ENCODE measurements around the gene BPIFB1. TPM values are rescaled to one million over a fixed set of nuclear protein-coding genes. Genes with fewer than 3 reads are reported as not detected.

The BPIFB1 gene
- total RNA-seq, 1 donor from 2014 or later = not detected

GRCh38 chr20:33277471-33278441, 5.3 kb upstream of the BPIFB1 start:
- H3K9me3 Mint-ChIP-seq = no peaks in the 10 kb centered on the region
- H3K27me3 Mint-ChIP-seq (ENCODE audit: insufficient read depth) = peaks cover 7% of the 10 kb centered on the region
- intact Hi-C loops (cut with micrococcal nuclease) = no loop called here
- peaks cover 5% of the 10 kb centered on the region for H3K4me1 Mint-ChIP-seq (ENCODE audit: low read depth)
- no peak for DNase-seq (ENCODE audit: low spot score)
- H3K27ac Mint-ChIP-seq = no peak overlapping the region
- no peaks in the 10 kb centered on the region for H3K36me3 Mint-ChIP-seq (ENCODE audit: low read depth)
- no peak overlapping the region for H3K4me3 Mint-ChIP-seq

- Mint-ChIP-seq H3K27ac (no peak overlapping the region), H3K9me3 (no peaks in the 10 kb centered on the region), H3K36me3 (ENCODE audit: low read depth) (no peaks in the 10 kb centered on the region), H3K4me1 (ENCODE audit: low read depth) (peaks cover under 1% of the 10 kb centered on the region), H3K27me3 (ENCODE audit: insufficient read depth) (peaks cover 9% of the 10 kb centered on the region), H3K4me3 (no peak overlapping the region)
- intact Hi-C loops (cut with micrococcal nuclease) = no loop called here
- no peak for DNase-seq (ENCODE audit: low spot score)
Observed at GRCh38 chr20:33278700-33279099, 4.3 kb upstream of the BPIFB1 start.

- Mint-ChIP-seq H3K27ac (no peak overlapping the region), H3K9me3 (no peaks in the 10 kb centered on the region), H3K36me3 (ENCODE audit: low read depth) (no peaks in the 10 kb centered on the region), H3K4me1 (ENCODE audit: low read depth) (no peaks in the 10 kb centered on the region), H3K4me3 (no peak overlapping the region), H3K27me3 (ENCODE audit: insufficient read depth) (peaks cover 9% of the 10 kb centered on the region)
- intact Hi-C loops (cut with micrococcal nuclease) = no loop called here
- DNase-seq (ENCODE audit: low spot score) = no peak
Observed at GRCh38 chr20:33279261-33279910, 3.6 kb upstream of the BPIFB1 start.

- H3K4me1 Mint-ChIP-seq (ENCODE audit: low read depth) = no peaks in the 10 kb centered on the region
- H3K27me3 Mint-ChIP-seq (ENCODE audit: insufficient read depth) = peaks cover 13% of the 10 kb centered on the region
- intact Hi-C loops (cut with micrococcal nuclease) = no loop called here
- H3K27ac Mint-ChIP-seq = no peak overlapping the region
- no peak for DNase-seq (ENCODE audit: low spot score)
- H3K9me3 Mint-ChIP-seq = no peaks in the 10 kb centered on the region
- no peak overlapping the region for H3K4me3 Mint-ChIP-seq
- no peaks in the 10 kb centered on the region for H3K36me3 Mint-ChIP-seq (ENCODE audit: low read depth)
Observed at GRCh38 chr20:33280000-33280680, 2.9 kb upstream of the BPIFB1 start.

- H3K4me3 Mint-ChIP-seq = no peak overlapping the region
- DNase-seq (ENCODE audit: low spot score) = no peak
- H3K27ac Mint-ChIP-seq = no peak overlapping the region
- H3K36me3 Mint-ChIP-seq (ENCODE audit: low read depth) = no peaks in the 10 kb centered on the region
- H3K4me1 Mint-ChIP-seq (ENCODE audit: low read depth) = no peaks in the 10 kb centered on the region
- intact Hi-C loops (cut with micrococcal nuclease) = no loop called here
- H3K9me3 Mint-ChIP-seq = no peaks in the 10 kb centered on the region
- H3K27me3 Mint-ChIP-seq (ENCODE audit: insufficient read depth) = peaks cover 13% of the 10 kb centered on the region
Observed at GRCh38 chr20:33280775-33281174, 2.2 kb upstream of the BPIFB1 start.

- Mint-ChIP-seq H3K9me3 (no peaks in the 10 kb centered on the region), H3K4me3 (no peak overlapping the region), H3K4me1 (ENCODE audit: low read depth) (no peaks in the 10 kb centered on the region), H3K27ac (no peak overlapping the region), H3K27me3 (ENCODE audit: insufficient read depth) (peaks cover 9% of the 10 kb centered on the region), H3K36me3 (ENCODE audit: low read depth) (no peaks in the 10 kb centered on the region)
- intact Hi-C loops (cut with micrococcal nuclease) = no loop called here
- no peak for DNase-seq (ENCODE audit: low spot score)
Observed at GRCh38 chr20:33281550-33282146, 1.4 kb upstream of the BPIFB1 start.

- H3K4me1 Mint-ChIP-seq (ENCODE audit: low read depth) = no peaks in the 10 kb centered on the region
- intact Hi-C loops (cut with micrococcal nuclease) = no loop called here
- no peaks in the 10 kb centered on the region for H3K9me3 Mint-ChIP-seq
- H3K4me3 Mint-ChIP-seq = no peak overlapping the region
- no peak overlapping the region for H3K27ac Mint-ChIP-seq
- no peak for DNase-seq (ENCODE audit: low spot score)
- peaks cover 9% of the 10 kb centered on the region for H3K27me3 Mint-ChIP-seq (ENCODE audit: insufficient read depth)
- H3K36me3 Mint-ChIP-seq (ENCODE audit: low read depth) = no peaks in the 10 kb centered on the region
Observed at GRCh38 chr20:33282196-33282934, 649 bp upstream of the BPIFB1 start.

- Mint-ChIP-seq H3K27me3 (ENCODE audit: insufficient read depth) (peaks cover 6% of the 10 kb centered on the region), H3K4me1 (ENCODE audit: low read depth) (no peaks in the 10 kb centered on the region), H3K4me3 (no peak overlapping the region), H3K9me3 (no peaks in the 10 kb centered on the region), H3K27ac (no peak overlapping the region), H3K36me3 (ENCODE audit: low read depth) (no peaks in the 10 kb centered on the region)
- no peak for DNase-seq (ENCODE audit: low spot score)
- intact Hi-C loops (cut with micrococcal nuclease) = no loop called here
Observed at GRCh38 chr20:33284284-33284683, 1.3 kb downstream of the BPIFB1 start.

- no peak for DNase-seq (ENCODE audit: low spot score)
- Mint-ChIP-seq H3K4me1 (ENCODE audit: low read depth) (no peaks in the 10 kb centered on the region), H3K27ac (no peak overlapping the region), H3K4me3 (no peak overlapping the region), H3K9me3 (no peaks in the 10 kb centered on the region), H3K36me3 (ENCODE audit: low read depth) (no peaks in the 10 kb centered on the region), H3K27me3 (ENCODE audit: insufficient read depth) (peaks cover 6% of the 10 kb centered on the region)
- intact Hi-C loops (cut with micrococcal nuclease) = no loop called here
Observed at GRCh38 chr20:33284937-33285336, 1.9 kb downstream of the BPIFB1 start.

GRCh38 chr20:33285861-33286495, 3.0 kb downstream of the BPIFB1 start:
- Mint-ChIP-seq H3K4me3 (no peak overlapping the region), H3K27me3 (ENCODE audit: insufficient read depth) (peaks cover 10% of the 10 kb centered on the region), H3K36me3 (ENCODE audit: low read depth) (no peaks in the 10 kb centered on the region), H3K4me1 (ENCODE audit: low read depth) (no peaks in the 10 kb centered on the region), H3K9me3 (no peaks in the 10 kb centered on the region), H3K27ac (no peak overlapping the region)
- intact Hi-C loops (cut with micrococcal nuclease) = no loop called here
- no peak for DNase-seq (ENCODE audit: low spot score)

GRCh38 chr20:33287884-33288283, 4.9 kb downstream of the BPIFB1 start:
- Mint-ChIP-seq H3K4me1 (ENCODE audit: low read depth) (no peaks in the 10 kb centered on the region), H3K27me3 (ENCODE audit: insufficient read depth) (peaks cover 15% of the 10 kb centered on the region), H3K36me3 (ENCODE audit: low read depth) (no peaks in the 10 kb centered on the region), H3K27ac (no peak overlapping the region), H3K9me3 (no peaks in the 10 kb centered on the region), H3K4me3 (no peak overlapping the region)
- intact Hi-C loops (cut with micrococcal nuclease) = no loop called here
- DNase-seq (ENCODE audit: low spot score) = no peak

- no peak for DNase-seq (ENCODE audit: low spot score)
- Mint-ChIP-seq H3K4me3 (no peak overlapping the region), H3K27me3 (ENCODE audit: insufficient read depth) (peaks cover 9% of the 10 kb centered on the region), H3K36me3 (ENCODE audit: low read depth) (no peaks in the 10 kb centered on the region), H3K27ac (no peak overlapping the region), H3K9me3 (no peaks in the 10 kb centered on the region), H3K4me1 (ENCODE audit: low read depth) (no peaks in the 10 kb centered on the region)
- intact Hi-C loops (cut with micrococcal nuclease) = no loop called here
Observed at GRCh38 chr20:33290852-33291251, 7.8 kb downstream of the BPIFB1 start.

Data from activated T-helper 1 cell treated with anti-CD3 and anti-CD28 coated beads, Interleukin-12 subunit alpha, Interleukin-12 subunit beta, Interleukin-2, Interleukin-4 antibody, amounts not matched to agents 30 ng/mL and 10 ng/mL and 1 ng/mL, durations not matched to agents 14 hours and 24 hours and 36 hours (primary cell).